ENCODE results near the gene AIP. TPM values are rescaled to one million over a fixed set of nuclear protein-coding genes. Genes with fewer than 3 reads are reported as not detected.

Gene AIP
- total RNA-seq, 6 experiments from 2014 or later = 53.0 to 59.4 (median 55.1) TPM

DNA sequence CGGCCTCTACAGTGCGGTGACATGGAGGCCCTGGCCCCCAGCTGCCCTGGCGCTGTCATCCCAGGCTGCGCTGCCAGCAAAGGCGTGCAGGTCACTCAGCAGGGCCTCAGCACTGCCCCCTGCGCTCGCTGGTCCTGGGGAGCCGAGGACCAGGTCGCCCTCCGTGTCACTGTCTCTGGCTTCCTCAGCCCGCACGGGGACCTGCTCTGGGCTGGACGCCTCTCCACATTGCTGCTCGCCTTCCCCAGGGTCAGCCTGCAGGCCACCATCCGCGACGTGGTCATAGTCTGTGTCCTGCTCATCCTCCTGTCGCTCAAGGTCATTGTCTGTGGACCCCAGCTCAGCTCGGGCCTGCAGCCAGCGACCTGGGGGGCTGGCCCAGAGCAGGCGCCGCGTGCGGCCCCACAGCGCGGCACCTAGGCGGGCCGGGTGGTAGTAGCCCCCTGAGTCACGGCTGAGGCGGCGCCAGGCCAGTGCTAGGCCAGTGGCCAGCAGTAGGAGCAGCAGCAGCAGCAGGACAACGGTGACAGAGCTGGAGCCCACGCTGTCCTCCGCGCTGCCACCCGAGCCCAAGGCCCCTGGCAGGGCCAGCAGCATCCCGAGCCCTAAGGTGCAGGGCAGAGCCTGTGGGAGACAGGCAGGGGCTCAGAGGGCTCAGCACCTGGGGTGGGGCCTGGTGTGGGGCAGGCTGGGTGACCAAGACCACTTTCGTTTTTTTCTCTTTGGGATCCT is 46.9 kb upstream of the AIP start:
- Mint-ChIP-seq H3K4me1 (ENCODE audit: low read depth) (no peaks in the 10 kb centered on the region), H3K9me3 (no peaks in the 10 kb centered on the region), H3K36me3 (ENCODE audit: low read depth) (peaks cover 8% of the 10 kb centered on the region), H3K27ac (no peak overlapping the region), H3K27me3 (ENCODE audit: insufficient read depth) (peaks cover 9% of the 10 kb centered on the region), H3K4me3 (no peak overlapping the region; the same call in 1 of the 2 replicates)
- TF ChIP-seq CTCF (IDR thresholded peaks at IDR 0.05) = no peak
- DNase-seq = no peak

DNA sequence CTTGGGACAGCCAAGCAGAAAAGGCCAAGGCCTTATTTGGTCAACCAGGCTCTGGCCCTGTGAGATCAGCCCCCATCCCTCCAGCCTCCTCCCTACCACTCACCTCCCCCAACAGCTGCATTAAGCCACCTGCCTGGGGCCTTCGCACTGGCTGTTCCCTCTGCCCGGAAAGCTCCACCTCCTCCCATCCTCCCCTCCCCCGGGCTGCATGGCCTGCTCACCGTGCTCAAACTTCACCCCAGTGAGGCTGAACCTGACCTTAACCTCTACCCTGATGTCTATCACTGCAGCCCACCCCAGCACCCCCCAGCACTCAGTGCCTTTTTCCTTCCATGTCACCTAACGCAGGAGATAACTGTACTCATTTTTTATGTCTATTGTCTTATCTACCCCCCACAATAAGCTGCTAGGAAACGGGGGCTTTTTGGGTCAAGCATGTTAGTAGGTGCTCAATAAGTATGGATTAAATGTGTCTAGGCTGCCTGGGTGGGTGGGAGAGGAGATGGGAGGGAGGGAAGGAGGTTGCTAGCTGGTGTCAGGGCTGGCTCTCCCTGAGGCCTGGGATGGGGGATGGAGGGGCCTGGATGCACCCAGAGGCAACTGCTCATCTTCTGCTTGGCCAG is 46.3 kb upstream of the AIP start:
- DNase-seq = no peak
- Mint-ChIP-seq H3K4me1 (ENCODE audit: low read depth) (no peaks in the 10 kb centered on the region), H3K27ac (peak overlapping the region; percentile 30; the same call in 1 of the 2 replicates), H3K27me3 (ENCODE audit: insufficient read depth) (peaks cover 9% of the 10 kb centered on the region), H3K4me3 (no peak overlapping the region), H3K36me3 (ENCODE audit: low read depth) (peaks cover 8% of the 10 kb centered on the region), H3K9me3 (no peaks in the 10 kb centered on the region)
- TF ChIP-seq CTCF (IDR thresholded peaks at IDR 0.05) = no peak

GRCh38 chr11:67437082-67437808 is 45.6 kb upstream of the AIP start, which contains the start of gene PTPRCAP:
TSS of gene PTPRCAP (minus strand) at chr11:67437682. CDS start at chr11:67437619, 63 bp downstream.
- no peak for DNase-seq
- peaks cover 9% of the 10 kb centered on the region for H3K27me3 Mint-ChIP-seq (ENCODE audit: insufficient read depth)
- peaks cover 1% of the 10 kb centered on the region for H3K36me3 Mint-ChIP-seq (ENCODE audit: low read depth)
- no peak within 1 kb of the TSS for H3K4me3 Mint-ChIP-seq
- H3K9me3 Mint-ChIP-seq = no peaks in the 10 kb centered on the region
- H3K4me1 Mint-ChIP-seq (ENCODE audit: low read depth) = peaks cover 4% of the 10 kb centered on the region; the same call in 1 of the 2 replicates
- no peak for TF ChIP-seq CTCF (IDR thresholded peaks at IDR 0.05)
- H3K27ac Mint-ChIP-seq = peak within 1 kb of the TSS; percentile 30; the same call in 1 of the 2 replicates

DNA sequence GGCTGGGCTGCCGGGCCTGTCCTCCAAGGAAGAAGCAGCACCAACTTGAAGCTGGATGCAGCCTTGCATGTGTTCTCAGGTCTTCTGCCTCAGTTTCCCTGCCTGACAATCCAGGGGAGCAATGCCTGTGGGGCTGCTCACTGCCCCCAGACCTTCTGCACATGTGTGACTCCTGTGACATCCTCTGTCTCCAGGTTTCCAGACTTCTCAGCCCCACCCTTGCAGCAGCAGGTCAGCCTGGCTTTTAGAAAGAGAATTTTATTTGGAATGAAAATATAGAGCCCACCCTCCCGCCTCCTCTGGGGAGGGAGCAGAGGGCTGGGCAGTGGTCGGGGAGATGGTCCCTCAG is 45.0 kb upstream of the AIP start:
- DNase-seq = no peak
- Mint-ChIP-seq H3K4me3 (no peak overlapping the region), H3K27me3 (ENCODE audit: insufficient read depth) (peaks cover 9% of the 10 kb centered on the region; the same call in 1 of the 2 replicates), H3K9me3 (no peaks in the 10 kb centered on the region), H3K36me3 (ENCODE audit: low read depth) (no peaks in the 10 kb centered on the region; the same call in 1 of the 2 replicates), H3K4me1 (ENCODE audit: low read depth) (peaks cover 10% of the 10 kb centered on the region; the same call in 1 of the 2 replicates), H3K27ac (no peak overlapping the region)
- TF ChIP-seq CTCF (IDR thresholded peaks at IDR 0.05) = no peak

DNA sequence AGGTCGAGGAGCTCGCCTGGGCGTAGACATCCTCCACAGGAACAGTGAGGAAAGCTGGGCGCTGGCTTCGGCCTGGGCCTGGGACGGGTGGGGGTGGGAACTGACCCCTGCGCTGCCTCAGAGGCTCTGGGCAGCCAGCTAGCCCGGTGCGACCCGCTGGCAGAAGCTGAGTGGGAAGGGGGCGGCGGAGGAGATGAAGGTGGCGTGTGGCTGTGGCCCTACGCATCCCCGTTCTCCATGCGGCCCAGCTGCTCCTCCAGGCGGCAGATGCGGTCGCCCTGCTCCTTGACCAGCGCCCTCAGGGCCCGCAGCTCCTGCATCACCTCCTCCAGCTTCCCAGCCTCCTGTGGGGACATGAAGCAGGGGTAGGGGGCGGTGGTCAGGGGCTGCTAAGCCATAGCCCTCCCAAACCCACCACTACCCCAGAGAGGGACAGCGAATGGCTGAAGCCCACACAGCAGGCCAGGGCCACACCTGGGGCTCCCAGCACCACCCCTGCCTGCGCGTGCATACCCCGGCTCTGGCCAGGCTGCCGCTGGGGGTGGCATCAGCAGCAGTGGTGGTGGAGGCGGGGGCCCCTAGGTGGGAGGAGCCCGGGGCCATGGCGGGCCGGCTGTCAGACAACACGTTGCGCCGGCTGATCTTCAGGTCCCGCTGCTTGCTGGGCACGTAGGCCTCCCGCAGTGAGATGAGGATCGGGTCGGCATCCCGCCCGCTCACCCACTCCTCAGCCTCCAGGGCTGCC is 44.5 kb upstream of the AIP start:
- peaks cover 10% of the 10 kb centered on the region; the same call in 1 of the 2 replicates for H3K4me1 Mint-ChIP-seq (ENCODE audit: low read depth)
- no peaks in the 10 kb centered on the region; the same call in 1 of the 2 replicates for H3K36me3 Mint-ChIP-seq (ENCODE audit: low read depth)
- no peak for TF ChIP-seq CTCF (IDR thresholded peaks at IDR 0.05)
- no peak overlapping the region for H3K27ac Mint-ChIP-seq
- no peak overlapping the region for H3K4me3 Mint-ChIP-seq
- DNase-seq = no peak
- no peaks in the 10 kb centered on the region for H3K9me3 Mint-ChIP-seq
- H3K27me3 Mint-ChIP-seq (ENCODE audit: insufficient read depth) = peaks cover 9% of the 10 kb centered on the region; the same call in 1 of the 2 replicates
